Fibroblast of pulmonary artery (primary cell): Measurements from ENCODE around the gene FUBP3.

ENCODE experiments used
- DNase-seq: peaks from one replicate; pipeline ENCODE4 v3.0.0-alpha.2; 2010; ENCODE audit warnings: low read depth
- H3K4me3 ChIP-seq: replicated peaks from 2 replicates; pipeline ENCODE4 v1.5.1; 2011; ENCODE audit warnings: low read depth, mild to moderate bottlenecking, control low read depth, low read length, moderate library complexity
- CTCF ChIP-seq: IDR thresholded peaks from 2 replicates; pipeline ENCODE4 v1.5.1; 2011; ENCODE audit warnings: mild to moderate bottlenecking, control low read depth, low read length, inconsistent platforms; ENCODE audit errors: missing control alignments

The FUBP3 gene

GRCh38 chr9:130578865-130579737, at the start of gene FUBP3:
TSS of gene FUBP3 (plus strand) at chr9:130579577. CDS start at chr9:130579681, 104 bp downstream.
- DNase-seq, result peak; percentile 87
- peak within 1 kb of the TSS; percentile 97 for H3K4me3 ChIP-seq
- TF ChIP-seq CTCF, result no peak

GRCh38 chr9:130530938-130531337, 48.4 kb upstream of the FUBP3 start:
- H3K4me3 ChIP-seq, result no peak overlapping the region
- peak; percentile 78 for DNase-seq
- no peak for TF ChIP-seq CTCF

- no peak for DNase-seq
- H3K4me3 ChIP-seq, result no peak overlapping the region
- no peak for TF ChIP-seq CTCF
Measured at GRCh38 chr9:130531670-130532069, 47.7 kb upstream of the FUBP3 start.

GRCh38 chr9:130532426-130533080, 46.8 kb upstream of the FUBP3 start:
- no peak for TF ChIP-seq CTCF
- DNase-seq, result no peak
- H3K4me3 ChIP-seq, result no peak overlapping the region

- DNase-seq, result peak; percentile 77
- H3K4me3 ChIP-seq, result no peak overlapping the region
Measured at GRCh38 chr9:130535818-130536521, 43.4 kb upstream of the FUBP3 start.

GRCh38 chr9:130536701-130537107, 42.7 kb upstream of the FUBP3 start:
- no peak overlapping the region for H3K4me3 ChIP-seq
- no peak for TF ChIP-seq CTCF
- no peak for DNase-seq

More at GRCh38 chr9:130535818-130536521, 43.4 kb upstream of the FUBP3 start:
- no peak for TF ChIP-seq CTCF
